VCaP (cell line): ENCODE results near the gene TMEM86B.
"Not testable (repeated sequence)": the region's sequence is repeated elsewhere in the genome, so short reads cannot be mapped to it uniquely, and the experiment has no call there.

Source experiments
- H3K27ac ChIP-seq: fragments of 450-650 bp; 2 replicates; pipeline ENCODE4 v1.5.1; 2017
- TF ChIP-seq, protein P1 (sequence below): fragments of 450-650 bp; conservative IDR thresholded peaks from 2 replicates; pipeline ENCODE4 v1.5.1; 2017; ENCODE audit warnings: mild to moderate bottlenecking, moderate library complexity

Gene TMEM86B

DNA sequence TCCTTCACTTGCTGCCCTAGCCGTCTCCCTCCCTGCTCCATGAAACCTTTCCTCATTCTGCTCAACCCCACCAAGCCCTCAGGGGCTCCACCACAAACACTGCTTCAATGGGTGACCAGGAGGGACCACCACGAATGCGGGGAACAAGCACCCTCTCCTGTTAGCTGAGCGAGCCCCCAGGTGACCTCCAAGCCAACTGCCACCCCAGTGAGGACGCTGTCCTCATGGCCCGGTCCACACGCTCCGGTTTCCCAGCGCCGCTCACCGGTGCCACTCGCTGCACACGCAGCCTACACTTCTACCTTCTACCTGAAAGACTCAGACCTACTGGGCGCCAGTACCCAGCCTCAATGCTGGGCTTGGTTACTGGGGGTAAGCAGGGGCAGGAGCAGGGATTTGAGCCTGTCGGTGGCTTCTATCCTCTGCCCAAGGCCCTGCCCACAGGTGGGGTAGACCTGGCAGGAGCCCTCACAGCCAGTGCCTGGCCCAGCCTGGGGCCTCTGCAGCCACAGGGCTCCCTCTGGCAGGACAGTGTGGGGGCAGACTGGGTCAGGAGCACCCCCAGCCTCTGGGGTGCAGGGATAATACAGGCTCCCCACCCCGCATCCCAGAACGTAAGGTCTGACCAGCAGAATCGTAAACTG, 704 bp upstream of the TMEM86B start:
- TF ChIP-seq, protein P1, sequence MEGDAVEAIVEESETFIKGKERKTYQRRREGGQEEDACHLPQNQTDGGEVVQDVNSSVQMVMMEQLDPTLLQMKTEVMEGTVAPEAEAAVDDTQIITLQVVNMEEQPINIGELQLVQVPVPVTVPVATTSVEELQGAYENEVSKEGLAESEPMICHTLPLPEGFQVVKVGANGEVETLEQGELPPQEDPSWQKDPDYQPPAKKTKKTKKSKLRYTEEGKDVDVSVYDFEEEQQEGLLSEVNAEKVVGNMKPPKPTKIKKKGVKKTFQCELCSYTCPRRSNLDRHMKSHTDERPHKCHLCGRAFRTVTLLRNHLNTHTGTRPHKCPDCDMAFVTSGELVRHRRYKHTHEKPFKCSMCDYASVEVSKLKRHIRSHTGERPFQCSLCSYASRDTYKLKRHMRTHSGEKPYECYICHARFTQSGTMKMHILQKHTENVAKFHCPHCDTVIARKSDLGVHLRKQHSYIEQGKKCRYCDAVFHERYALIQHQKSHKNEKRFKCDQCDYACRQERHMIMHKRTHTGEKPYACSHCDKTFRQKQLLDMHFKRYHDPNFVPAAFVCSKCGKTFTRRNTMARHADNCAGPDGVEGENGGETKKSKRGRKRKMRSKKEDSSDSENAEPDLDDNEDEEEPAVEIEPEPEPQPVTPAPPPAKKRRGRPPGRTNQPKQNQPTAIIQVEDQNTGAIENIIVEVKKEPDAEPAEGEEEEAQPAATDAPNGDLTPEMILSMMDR, result no peak
- H3K27ac ChIP-seq, result no peak overlapping the region

DNA sequence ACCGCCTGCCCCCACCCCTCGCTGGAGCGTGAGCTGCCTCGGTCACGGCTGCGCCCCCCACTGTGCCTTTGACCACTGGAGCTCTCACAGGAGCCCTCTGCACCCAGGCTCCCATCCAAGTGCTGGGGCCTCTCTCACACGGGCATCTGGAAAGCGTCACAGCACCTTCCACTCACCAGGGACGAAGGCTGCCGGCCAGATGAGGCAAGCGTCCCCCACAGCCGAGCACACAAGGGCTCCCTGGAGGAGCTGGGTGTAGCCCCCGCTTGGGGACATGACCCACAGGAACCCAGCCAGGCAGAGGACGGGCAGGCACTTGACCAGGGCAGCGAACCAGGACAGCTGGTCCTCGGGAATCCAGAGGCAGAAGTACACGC, 560 bp downstream of the TMEM86B start:
- H3K27ac ChIP-seq, result no peak overlapping the region
- TF ChIP-seq, protein P1, result no peak

DNA sequence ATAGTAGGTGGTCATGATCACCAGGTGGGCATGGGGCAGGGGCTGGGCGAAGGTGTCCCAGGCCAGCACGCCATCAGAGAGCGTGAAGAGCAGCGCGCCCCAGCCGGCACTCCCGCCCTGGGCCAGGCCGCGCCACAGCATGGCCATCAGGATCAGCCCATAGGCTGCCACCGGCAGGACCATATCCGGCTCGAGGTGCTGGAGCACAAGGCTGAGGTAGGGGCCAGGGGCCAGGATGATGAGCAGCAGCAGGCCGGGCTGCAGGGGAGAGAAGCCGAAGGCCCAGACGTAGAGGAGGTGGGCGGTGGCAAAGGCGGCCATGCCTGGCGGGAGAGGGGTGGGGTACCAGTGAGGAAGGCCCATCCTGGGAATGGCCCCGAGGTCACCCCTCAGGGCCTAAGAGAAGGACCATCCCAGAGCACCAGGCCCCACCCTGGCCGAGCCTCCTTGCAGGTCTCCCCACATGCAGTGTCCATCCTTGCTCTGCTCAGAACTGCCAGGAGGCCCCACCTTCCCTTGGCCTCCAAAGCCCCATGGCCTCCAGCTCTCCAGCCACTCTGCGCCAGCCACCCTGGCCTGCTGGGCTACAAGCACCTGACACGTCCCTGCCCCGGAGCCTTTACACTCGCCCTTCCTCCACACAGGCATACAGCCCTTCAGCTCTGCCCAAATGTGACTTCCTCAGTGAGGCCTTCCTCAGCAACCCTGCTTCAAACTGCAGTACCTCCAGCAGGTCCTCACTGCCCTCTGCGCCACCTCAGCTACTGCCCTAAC, 1.1 kb downstream of the TMEM86B start:
- H3K27ac ChIP-seq, result no peak overlapping the region
- TF ChIP-seq, protein P1, result no peak

DNA sequence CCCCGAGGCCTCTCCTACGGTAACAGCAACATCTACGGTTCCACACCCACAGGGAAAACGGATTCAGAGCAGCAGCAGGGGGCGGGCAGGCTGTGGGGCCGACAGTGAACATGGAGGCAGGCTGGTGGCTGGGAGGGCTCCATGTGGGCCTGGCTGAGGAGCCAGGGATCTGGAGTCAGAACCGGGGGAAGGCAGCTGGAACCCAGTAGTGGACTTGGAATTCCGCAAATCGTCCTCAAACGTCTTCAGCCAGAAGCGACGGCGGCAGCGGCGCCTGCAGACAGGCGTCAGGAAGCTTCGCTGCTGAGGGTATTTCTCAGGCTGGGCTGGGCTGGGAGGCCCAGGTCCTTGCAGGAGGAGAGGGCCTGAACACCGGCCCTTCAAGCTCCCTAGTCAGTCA, 1.8 kb downstream of the TMEM86B start:
- H3K27ac ChIP-seq, result no peak overlapping the region
- TF ChIP-seq, protein P1, result no peak

DNA sequence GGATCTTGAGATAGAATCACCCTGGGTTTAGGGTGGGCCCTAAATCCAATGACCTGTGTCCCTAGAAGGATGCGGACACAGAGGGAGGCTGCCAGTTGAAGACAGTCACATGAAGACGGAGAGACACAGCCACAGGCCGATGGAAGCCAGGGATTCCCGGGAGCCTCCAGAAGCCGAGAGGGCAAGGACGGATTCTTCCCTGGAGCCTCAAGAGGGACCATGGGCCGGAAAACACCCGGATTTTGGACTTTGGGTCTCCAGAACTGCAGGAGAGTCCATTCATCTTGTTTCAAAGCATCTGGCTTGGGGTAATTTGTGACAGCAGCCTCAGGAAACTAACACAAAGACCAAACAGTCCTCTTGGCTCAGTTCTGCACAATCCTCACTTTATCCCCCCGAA, 2.3 kb downstream of the TMEM86B start:
- TF ChIP-seq, protein P1, result no peak
- H3K27ac ChIP-seq, result no peak overlapping the region

DNA sequence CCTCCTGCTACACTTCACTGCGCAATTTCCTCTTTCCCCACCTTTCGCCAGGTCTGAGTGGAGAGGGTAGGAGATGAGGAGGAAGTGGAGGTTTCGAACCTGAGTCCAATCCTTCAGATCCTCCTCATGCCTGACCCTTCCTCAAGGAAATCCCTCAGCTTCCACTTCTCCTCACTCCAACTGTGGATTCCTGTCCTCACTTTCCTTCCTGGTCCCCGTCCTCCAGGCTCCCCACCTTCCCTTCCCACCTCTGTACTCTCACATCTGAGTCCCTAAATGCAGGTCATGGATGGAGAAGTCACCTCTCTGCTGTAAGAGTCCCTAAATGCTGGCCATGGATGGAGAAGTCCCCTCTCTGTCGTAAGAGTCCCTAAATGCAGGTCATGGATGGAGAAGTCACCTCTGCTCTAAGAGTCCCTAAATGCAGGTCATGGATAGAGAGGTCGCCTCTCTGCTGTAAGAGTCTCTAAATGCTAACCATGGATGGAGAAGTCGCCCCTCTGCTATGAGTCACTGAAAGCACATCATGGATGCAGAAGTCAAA, 3.1 kb downstream of the TMEM86B start:
- no peak overlapping the region for H3K27ac ChIP-seq
- TF ChIP-seq, protein P1, result no peak

DNA sequence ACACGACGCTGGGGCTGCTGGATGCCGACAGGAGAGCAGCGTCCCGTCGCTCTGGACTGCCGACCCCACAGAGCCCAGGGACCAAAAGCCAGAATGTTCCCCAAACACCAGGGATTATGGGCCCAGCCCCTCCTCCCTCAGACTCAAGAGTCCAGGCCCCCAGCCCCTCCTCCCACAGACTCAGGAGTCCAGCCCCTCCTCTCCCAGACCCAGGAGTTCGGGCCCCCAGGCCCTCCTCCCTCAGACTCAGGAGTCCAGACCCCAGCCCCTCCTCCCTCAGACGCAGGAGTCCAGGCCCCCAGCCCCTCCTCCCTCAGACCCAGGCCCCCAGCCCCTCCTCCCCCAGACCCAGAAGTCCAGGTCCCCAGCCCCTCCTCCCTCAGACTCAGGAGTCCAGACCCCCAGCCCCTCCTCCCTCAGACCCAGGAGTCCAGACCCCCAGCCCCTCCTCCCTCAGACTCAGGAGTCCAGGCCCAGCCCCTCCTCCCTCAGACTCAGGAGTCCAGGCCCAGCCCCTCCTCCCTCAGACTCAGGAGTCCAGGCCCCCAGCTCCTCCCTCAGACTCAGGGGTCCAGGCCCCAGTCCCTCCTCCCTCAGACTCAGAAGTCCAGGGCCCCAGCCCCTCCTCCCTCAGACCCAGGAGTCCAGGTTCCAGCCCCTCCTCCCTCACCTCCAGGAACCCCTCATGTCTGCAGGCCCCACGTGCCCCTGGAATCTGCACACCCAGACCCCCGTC, 3.7 kb downstream of the TMEM86B start:
- not testable (repeated sequence) for H3K27ac ChIP-seq
